Measurements from ENCODE around the gene KDM3B. TPM values are rescaled to one million over a fixed set of nuclear protein-coding genes. Genes with fewer than 3 reads are reported as not detected.

KDM3B gene
- total and polyA plus RNA-seq, 2 experiments from 2014 or later, result 25.8 to 86.6 TPM

- TF ChIP-seq ZNF114 (CRISPR knock-in tag; IDR thresholded peaks at IDR 0.05) (no peak), REST (IDR thresholded peaks at IDR 0.05; ENCODE audit: unreplicated experiment) (no peak), EZH2phosphoT487 (IDR thresholded peaks at IDR 0.05; ENCODE audit: unreplicated experiment) (no peak), NANOG (IDR thresholded peaks at IDR 0.05; ENCODE audit: borderline replicate concordance) (no peak), ZNF331 (CRISPR knock-in tag; IDR thresholded peaks at IDR 0.05; ENCODE audit: low read depth) (no peak), EZH2 (IDR thresholded peaks at IDR 0.05; ENCODE audit: low read depth, unreplicated experiment) (no peak), CREB1 (CRISPR knock-in tag; IDR thresholded peaks at IDR 0.05; ENCODE audit: low read depth) (no peak), STAT1 (IDR thresholded peaks at IDR 0.05; ENCODE audit: unreplicated experiment) (no peak), JUNB (IDR thresholded peaks at IDR 0.05; ENCODE audit: unreplicated experiment) (no peak), POLR2AphosphoS5 (IDR thresholded peaks at IDR 0.05; ENCODE audit: low read depth) (no peak)
- TF ChIP-seq, protein P1, sequence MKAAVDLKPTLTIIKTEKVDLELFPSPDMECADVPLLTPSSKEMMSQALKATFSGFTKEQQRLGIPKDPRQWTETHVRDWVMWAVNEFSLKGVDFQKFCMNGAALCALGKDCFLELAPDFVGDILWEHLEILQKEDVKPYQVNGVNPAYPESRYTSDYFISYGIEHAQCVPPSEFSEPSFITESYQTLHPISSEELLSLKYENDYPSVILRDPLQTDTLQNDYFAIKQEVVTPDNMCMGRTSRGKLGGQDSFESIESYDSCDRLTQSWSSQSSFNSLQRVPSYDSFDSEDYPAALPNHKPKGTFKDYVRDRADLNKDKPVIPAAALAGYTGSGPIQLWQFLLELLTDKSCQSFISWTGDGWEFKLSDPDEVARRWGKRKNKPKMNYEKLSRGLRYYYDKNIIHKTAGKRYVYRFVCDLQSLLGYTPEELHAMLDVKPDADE (IDR thresholded peaks at IDR 0.05), result no peak
- TF ChIP-seq, protein P2, sequence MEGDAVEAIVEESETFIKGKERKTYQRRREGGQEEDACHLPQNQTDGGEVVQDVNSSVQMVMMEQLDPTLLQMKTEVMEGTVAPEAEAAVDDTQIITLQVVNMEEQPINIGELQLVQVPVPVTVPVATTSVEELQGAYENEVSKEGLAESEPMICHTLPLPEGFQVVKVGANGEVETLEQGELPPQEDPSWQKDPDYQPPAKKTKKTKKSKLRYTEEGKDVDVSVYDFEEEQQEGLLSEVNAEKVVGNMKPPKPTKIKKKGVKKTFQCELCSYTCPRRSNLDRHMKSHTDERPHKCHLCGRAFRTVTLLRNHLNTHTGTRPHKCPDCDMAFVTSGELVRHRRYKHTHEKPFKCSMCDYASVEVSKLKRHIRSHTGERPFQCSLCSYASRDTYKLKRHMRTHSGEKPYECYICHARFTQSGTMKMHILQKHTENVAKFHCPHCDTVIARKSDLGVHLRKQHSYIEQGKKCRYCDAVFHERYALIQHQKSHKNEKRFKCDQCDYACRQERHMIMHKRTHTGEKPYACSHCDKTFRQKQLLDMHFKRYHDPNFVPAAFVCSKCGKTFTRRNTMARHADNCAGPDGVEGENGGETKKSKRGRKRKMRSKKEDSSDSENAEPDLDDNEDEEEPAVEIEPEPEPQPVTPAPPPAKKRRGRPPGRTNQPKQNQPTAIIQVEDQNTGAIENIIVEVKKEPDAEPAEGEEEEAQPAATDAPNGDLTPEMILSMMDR (conservative IDR thresholded peaks at IDR 0.05; ENCODE audit: low read depth in 2 of 2), result no peak
- TF ChIP-seq, protein P3, sequence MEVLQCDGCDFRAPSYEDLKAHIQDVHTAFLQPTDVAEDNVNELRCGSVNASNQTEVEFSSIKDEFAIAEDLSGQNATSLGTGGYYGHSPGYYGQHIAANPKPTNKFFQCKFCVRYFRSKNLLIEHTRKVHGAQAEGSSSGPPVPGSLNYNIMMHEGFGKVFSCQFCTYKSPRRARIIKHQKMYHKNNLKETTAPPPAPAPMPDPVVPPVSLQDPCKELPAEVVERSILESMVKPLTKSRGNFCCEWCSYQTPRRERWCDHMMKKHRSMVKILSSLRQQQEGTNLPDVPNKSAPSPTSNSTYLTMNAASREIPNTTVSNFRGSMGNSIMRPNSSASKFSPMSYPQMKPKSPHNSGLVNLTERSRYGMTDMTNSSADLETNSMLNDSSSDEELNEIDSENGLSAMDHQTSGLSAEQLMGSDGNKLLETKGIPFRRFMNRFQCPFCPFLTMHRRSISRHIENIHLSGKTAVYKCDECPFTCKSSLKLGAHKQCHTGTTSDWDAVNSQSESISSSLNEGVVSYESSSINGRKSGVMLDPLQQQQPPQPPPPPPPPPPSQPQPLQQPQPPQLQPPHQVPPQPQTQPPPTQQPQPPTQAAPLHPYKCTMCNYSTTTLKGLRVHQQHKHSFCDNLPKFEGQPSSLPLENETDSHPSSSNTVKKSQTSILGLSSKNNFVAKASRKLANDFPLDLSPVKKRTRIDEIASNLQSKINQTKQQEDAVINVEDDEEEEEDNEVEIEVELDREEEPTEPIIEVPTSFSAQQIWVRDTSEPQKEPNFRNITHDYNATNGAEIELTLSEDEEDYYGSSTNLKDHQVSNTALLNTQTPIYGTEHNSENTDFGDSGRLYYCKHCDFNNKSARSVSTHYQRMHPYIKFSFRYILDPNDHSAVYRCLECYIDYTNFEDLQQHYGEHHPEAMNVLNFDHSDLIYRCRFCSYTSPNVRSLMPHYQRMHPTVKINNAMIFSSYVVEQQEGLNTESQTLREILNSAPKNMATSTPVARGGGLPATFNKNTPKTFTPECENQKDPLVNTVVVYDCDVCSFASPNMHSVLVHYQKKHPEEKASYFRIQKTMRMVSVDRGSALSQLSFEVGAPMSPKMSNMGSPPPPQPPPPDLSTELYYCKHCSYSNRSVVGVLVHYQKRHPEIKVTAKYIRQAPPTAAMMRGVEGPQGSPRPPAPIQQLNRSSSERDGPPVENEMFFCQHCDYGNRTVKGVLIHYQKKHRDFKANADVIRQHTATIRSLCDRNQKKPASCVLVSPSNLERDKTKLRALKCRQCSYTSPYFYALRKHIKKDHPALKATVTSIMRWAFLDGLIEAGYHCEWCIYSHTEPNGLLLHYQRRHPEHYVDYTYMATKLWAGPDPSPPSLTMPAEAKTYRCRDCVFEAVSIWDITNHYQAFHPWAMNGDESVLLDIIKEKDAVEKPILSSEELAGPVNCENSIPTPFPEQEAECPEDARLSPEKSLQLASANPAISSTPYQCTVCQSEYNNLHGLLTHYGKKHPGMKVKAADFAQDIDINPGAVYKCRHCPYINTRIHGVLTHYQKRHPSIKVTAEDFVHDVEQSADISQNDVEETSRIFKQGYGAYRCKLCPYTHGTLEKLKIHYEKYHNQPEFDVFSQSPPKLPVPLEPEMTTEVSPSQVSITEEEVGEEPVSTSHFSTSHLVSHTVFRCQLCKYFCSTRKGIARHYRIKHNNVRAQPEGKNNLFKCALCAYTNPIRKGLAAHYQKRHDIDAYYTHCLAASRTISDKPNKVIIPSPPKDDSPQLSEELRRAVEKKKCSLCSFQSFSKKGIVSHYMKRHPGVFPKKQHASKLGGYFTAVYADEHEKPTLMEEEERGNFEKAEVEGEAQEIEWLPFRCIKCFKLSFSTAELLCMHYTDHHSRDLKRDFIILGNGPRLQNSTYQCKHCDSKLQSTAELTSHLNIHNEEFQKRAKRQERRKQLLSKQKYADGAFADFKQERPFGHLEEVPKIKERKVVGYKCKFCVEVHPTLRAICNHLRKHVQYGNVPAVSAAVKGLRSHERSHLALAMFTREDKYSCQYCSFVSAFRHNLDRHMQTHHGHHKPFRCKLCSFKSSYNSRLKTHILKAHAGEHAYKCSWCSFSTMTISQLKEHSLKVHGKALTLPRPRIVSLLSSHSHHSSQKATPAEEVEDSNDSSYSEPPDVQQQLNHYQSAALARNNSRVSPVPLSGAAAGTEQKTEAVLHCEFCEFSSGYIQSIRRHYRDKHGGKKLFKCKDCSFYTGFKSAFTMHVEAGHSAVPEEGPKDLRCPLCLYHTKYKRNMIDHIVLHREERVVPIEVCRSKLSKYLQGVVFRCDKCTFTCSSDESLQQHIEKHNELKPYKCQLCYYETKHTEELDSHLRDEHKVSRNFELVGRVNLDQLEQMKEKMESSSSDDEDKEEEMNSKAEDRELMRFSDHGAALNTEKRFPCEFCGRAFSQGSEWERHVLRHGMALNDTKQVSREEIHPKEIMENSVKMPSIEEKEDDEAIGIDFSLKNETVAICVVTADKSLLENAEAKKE (CRISPR knock-in tag; IDR thresholded peaks at IDR 0.05), result no peak
- Histone ChIP-seq H3K36me3 (ENCODE audit: insufficient read depth) (no peaks in the 10 kb centered on the region), H2AFZ (no peak overlapping the region), H3K4me2 (no peak overlapping the region), H3K27me3 (ENCODE audit: insufficient read depth) (no peaks in the 10 kb centered on the region), H3K4me3 (no peak overlapping the region), H3F3A (replicated peaks; ENCODE audit: low read depth) (no peaks in the 10 kb centered on the region), H4K20me1 (replicated peaks; ENCODE audit: insufficient read depth) (no peaks in the 10 kb centered on the region), H3K79me2 (replicated peaks; ENCODE audit: insufficient read depth) (no peaks in the 10 kb centered on the region), H3K4me1 (ENCODE audit: insufficient read depth) (peaks cover 5% of the 10 kb centered on the region; the same call in 1 of the 2 replicates), H3K27ac (ENCODE audit: low read depth) (no peak overlapping the region), H3K9me2 (ENCODE audit: insufficient read depth) (no peaks in the 10 kb centered on the region)
- Mint-ChIP-seq H3K4me3 (no peak overlapping the region), H3K4me1 (peaks cover 34% of the 10 kb centered on the region), H3K9me3 (no peaks in the 10 kb centered on the region), H3K27me3 (ENCODE audit: insufficient read depth, low read depth, poor library complexity) (peaks cover 22% of the 10 kb centered on the region), H3K36me3 (ENCODE audit: low read depth) (no peaks in the 10 kb centered on the region), H3K27ac (no peak overlapping the region)
- ATAC-seq (no peak), DNase-seq (ENCODE audit: low spot score) (no peak)
Observed at GRCh38 chr5:138452720-138453119, 100.2 kb downstream of the KDM3B start.

Measured in GM23338 (cell line).